ENCODE results near the gene GPR137C.

- no peak for TF ChIP-seq CTCF (IDR thresholded peaks at IDR 0.05; ENCODE audit: poor library complexity, severe bottlenecking)
- TF ChIP-seq TAF1 (IDR thresholded peaks at IDR 0.05; ENCODE audit: low read depth), result no peak
- TF ChIP-seq EZH2 (IDR thresholded peaks at IDR 0.05; ENCODE audit: borderline replicate concordance, insufficient read depth, low read length, poor library complexity, severe bottlenecking), result no peak
- TF ChIP-seq REST (IDR thresholded peaks at IDR 0.05; ENCODE audit: borderline replicate concordance), result no peak
Measured at GRCh38 chr14:52575858-52576257, 23.2 kb downstream of the GPR137C start.

Data from neural cell (in vitro differentiated cells).